ENCODE results near the gene SLIT3. TPM values are rescaled to one million over a fixed set of nuclear protein-coding genes. Genes with fewer than 3 reads are reported as not detected.

SLIT3 gene
- total and polyA plus RNA-seq, 2 experiments from 2014 or later: 0.59 to 0.71 TPM

- Mint-ChIP-seq H3K9me3 (0 out of 3 replicates have a peak, but pooled peaks cover 2% of the 10 kb centered on the region), H3K27ac (no peak overlapping the region), H3K4me3 (no peak overlapping the region), H3K36me3 (ENCODE audit: low read depth) (no peaks in the 10 kb centered on the region), H3K27me3 (ENCODE audit: insufficient read depth, low read depth, poor library complexity) (peaks cover 9% of the 10 kb centered on the region), H3K4me1 (peaks cover 23% of the 10 kb centered on the region)
- no peaks in the 10 kb centered on the region for H3F3A ChIP-seq (replicated peaks; ENCODE audit: low read depth)
- H3K4me1 ChIP-seq (ENCODE audit: insufficient read depth): no peaks in the 10 kb centered on the region
- H3K79me2 ChIP-seq (replicated peaks; ENCODE audit: insufficient read depth): no peaks in the 10 kb centered on the region
- no peak overlapping the region for H3K4me3 ChIP-seq
- H2AFZ ChIP-seq: no peak overlapping the region; the same call in 1 of the 2 replicates
- no peaks in the 10 kb centered on the region for H3K36me3 ChIP-seq (ENCODE audit: insufficient read depth)
- no peak for TF ChIP-seq STAT1 (IDR thresholded peaks at IDR 0.05; ENCODE audit: unreplicated experiment)
- ATAC-seq (no peak; the same call in 2 of the 3 replicates), DNase-seq (ENCODE audit: low spot score) (no peak)
- no peak overlapping the region for H3K4me2 ChIP-seq
- H4K20me1 ChIP-seq (replicated peaks; ENCODE audit: insufficient read depth): no peaks in the 10 kb centered on the region
- no peak overlapping the region for H3K27ac ChIP-seq (ENCODE audit: low read depth)
- no peaks in the 10 kb centered on the region for H3K27me3 ChIP-seq (ENCODE audit: insufficient read depth)
- no peaks in the 10 kb centered on the region for H3K9me2 ChIP-seq (ENCODE audit: insufficient read depth)
These were observed 203.3 kb downstream of the SLIT3 start for GRCh38 chr5:169097374-169098326.

GRCh38 chr5:169095976-169096375, 205.0 kb downstream of the SLIT3 start:
- H3K4me1 Mint-ChIP-seq: peaks cover 21% of the 10 kb centered on the region
- ATAC-seq: no peak

More at GRCh38 chr5:169095976-169096375, 205.0 kb downstream of the SLIT3 start:
- Histone ChIP-seq H3F3A (replicated peaks; ENCODE audit: low read depth) (no peaks in the 10 kb centered on the region), H4K20me1 (replicated peaks; ENCODE audit: insufficient read depth) (no peaks in the 10 kb centered on the region), H3K27ac (ENCODE audit: low read depth) (no peak overlapping the region), H3K9me2 (ENCODE audit: insufficient read depth) (0 out of 2 replicates have a peak, but pooled peaks cover 2% of the 10 kb centered on the region), H3K4me2 (no peak overlapping the region), H3K4me3 (no peak overlapping the region), H3K36me3 (ENCODE audit: insufficient read depth) (no peaks in the 10 kb centered on the region), H3K79me2 (replicated peaks; ENCODE audit: insufficient read depth) (no peaks in the 10 kb centered on the region), H3K27me3 (ENCODE audit: insufficient read depth) (no peaks in the 10 kb centered on the region), H2AFZ (no peak overlapping the region), H3K4me1 (ENCODE audit: insufficient read depth) (no peaks in the 10 kb centered on the region)
- Mint-ChIP-seq H3K4me3 (no peak overlapping the region), H3K27me3 (ENCODE audit: insufficient read depth, low read depth, poor library complexity) (peaks cover 9% of the 10 kb centered on the region), H3K9me3 (peaks cover 4% of the 10 kb centered on the region; the same call in 1 of the 3 replicates), H3K27ac (no peak overlapping the region), H3K36me3 (ENCODE audit: low read depth) (no peaks in the 10 kb centered on the region)
- TF ChIP-seq EZH2 (IDR thresholded peaks at IDR 0.05; ENCODE audit: low read depth, unreplicated experiment) (no peak), STAT1 (IDR thresholded peaks at IDR 0.05; ENCODE audit: unreplicated experiment) (no peak), CTCF (conservative IDR thresholded peaks at IDR 0.05; ENCODE audit: low read depth in 2 of 2) (no peak), ETS1 (IDR thresholded peaks at IDR 0.05) (no peak), ZNF462 (CRISPR knock-in tag; IDR thresholded peaks at IDR 0.05) (no peak), JUNB (IDR thresholded peaks at IDR 0.05; ENCODE audit: unreplicated experiment) (no peak)
- DNase-seq (ENCODE audit: low spot score): no peak

Measured in GM23338 (cell line).